Kidney capillary endothelial cell (primary cell): ENCODE data around the gene SETDB2.
A peak's percentile ranks its signal among the peaks of the same experiment; 100 is the strongest.

Experiments
- DNase-seq: peaks from one replicate; pipeline ENCODE4 v3.0.0-alpha.2; 2018; ENCODE audit warnings: low spot score

SETDB2 gene

DNA sequence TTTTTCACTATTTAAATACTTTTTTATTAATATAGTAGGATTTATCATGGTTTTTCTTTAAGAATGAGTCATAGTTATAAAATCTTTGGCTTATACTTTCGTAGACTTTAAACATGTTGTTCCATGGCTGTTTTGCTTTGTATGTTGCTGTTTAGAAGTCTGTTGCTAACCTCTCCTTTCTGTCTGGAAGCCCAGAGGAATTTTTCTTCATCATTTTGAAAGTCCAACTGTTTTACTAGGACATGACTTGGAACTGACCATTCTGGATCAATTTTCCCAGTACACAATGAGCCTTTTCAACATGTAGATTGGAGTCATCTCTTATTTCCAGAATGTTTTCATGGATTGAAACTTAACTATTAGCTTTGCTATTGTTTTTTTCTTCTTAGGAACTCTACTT, 8.1 kb upstream of the SETDB2 start:
- no peak for DNase-seq

DNA sequence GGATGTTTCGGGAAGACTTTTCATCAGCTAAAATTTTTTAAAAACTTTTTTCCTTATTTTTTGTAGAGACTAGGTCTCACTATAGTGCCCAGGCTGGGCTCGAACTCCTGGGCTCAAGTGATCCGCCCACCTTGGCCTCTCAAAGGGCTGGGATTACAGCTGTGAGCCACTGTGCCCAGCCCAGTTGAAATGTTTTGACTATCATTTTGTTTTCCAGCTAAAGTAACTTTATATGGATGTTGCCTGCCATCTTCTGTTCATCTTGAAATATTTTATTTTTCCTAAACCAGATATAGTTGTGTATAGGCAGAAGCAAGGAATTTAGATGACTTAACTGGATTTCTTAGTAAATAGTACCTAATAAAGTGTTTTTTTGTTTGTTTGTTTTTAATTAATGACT, 7.2 kb upstream of the SETDB2 start:
- no peak for DNase-seq

DNA sequence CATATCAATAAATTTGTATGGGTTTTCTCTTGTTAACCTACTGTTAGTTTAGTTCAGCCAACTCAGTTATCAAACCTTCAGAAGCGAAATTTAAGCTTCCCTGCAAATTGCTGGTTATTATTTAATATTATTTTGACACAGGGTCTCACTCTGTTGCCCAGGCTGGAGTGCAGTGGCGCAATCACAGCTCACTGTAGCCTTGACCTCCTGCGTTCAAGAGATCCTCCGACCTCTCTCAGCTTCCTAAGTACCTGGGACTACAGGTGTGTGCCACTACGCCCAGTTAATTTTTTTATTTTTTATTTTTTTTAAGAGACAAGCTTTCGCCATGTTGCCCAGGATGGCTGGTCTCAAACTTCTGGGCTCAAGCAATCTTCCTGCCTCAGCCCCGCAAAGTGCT, 6.4 kb upstream of the SETDB2 start:
- no peak for DNase-seq

DNA sequence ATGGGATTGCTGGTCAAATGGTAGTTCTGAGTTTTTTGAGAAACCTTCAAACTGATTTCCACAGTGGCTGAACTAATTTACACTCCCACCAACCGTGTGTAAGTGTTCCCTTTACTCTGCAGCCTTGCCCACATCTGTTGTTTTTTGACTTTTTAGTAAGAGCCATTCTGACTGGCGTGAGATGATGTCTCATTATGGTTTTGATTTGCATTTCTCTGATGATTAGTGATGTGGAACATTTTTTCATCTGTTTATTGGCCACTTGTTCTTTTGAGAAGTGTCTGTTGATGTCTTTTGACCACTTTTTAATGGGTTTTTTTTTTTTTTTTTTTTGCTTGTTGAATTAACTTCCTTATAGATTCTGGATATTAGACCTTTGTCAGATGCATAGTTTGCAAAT, 4.5 kb upstream of the SETDB2 start:
- no peak for DNase-seq

DNA sequence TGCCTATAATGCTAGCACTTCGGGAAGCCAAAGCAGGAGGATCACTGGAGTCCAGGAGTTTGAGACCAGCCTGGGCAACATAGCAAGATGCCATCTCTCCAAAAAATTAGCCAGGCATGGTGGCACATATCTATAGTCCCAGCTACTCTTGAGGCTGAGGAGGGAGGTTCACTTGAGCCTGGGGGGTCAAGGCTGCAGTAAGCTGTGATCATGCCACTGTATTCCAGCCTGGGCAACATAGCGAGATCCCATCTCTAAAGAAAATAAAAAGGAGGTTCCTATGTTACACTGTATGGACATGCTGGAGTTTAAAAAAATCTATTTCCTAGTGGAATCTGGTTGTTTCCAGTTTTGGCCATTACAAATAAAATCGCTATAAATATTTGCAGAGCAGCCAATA, 2.8 kb upstream of the SETDB2 start:
- DNase-seq: no peak

DNA sequence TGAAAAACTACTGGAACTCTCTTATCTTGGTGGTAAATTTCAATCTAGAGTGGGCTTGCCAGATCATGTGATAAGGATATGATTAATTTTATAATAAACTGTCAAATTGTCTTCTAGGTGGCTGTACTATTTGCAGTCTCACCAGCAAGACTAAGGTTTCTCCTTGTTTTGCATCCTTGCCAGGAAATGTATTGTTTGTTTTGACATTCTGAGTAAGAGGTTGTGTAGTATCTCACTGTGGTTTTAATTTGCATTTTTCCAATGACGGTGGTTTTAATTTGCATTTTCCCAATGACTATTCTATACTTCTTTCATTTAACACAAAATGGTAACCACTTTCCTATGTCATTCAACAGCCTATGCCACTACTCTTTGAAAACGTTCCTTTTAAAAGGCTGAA, 2.2 kb upstream of the SETDB2 start:
- no peak for DNase-seq

DNA sequence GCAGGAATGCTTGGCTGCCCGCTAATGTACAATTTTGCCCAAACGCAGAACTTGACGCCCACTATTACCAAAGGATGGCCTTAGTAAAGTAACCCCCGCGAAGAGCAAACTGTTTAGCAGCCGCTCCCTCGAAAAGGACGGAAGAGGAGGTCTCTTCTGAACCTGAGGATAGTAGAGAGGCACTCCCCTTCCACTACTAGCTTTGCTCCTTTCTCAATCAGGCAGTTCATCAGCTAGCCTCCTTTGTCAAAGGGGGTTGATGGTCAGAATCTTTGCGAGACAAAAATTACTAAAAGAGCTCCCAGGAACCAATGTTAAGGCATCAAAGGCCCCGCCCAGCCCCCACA, 744 bp upstream of the SETDB2 start:
- no peak for DNase-seq

DNA sequence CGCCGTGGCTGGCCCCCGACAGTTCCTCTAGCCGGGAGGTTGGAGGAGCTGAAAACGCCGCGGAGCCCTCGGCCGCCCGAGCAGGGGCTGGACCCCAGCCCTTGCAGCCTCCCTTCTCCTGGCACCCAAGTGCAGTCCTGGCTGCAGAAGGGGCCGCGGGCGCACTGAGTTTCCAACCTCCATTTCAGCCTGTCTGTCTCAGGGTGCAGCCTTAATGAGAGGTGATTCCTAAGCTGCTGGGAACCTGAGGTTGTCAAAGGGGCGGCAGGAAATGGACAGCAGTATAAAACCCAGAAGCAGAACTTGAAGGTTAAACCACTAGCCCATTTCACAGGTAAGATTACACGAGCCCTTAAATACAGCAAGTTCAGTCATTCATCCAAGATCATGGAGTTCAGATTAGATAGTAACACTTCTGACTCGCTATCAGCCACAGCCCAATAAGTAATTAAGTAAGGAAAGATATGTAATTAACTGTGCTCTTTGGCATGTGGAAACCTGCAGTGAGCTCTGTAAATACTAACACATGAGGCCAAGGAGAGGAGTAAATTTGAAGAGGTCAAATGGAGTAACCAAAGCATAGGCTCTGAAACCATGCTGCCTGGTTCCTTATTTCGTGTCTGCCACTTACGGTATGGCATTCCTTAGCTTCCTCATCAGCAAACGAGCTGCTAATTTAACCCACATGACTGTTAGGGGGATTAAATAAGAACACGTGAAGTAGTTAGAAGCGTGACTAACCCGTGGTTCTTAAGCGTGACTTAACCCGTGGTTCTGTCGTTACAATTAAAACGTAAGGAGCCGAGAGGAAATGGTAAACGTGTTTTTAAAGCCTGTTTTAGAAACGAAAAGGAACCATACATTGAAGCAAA, 686 bp downstream of the SETDB2 start:
- DNase-seq: peak; percentile 42

DNA sequence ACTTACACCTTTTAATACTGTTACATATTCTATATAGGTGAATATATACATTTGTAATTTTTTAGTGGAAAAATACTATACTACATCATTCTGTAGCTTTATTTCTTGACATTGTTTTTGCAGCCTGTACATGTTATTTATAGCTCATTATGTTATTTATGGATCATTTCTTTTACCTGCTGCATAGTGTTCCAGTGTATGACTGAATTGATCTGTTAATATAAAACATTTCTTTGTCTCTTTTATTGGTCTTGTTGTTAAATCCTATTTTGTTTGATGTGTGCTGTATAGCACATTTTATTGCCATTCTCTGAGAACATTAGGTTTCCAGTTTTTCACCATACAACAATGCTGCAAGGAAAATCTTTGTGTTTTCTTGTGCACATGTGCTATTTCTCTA, 2.4 kb downstream of the SETDB2 start:
- DNase-seq: no peak

DNA sequence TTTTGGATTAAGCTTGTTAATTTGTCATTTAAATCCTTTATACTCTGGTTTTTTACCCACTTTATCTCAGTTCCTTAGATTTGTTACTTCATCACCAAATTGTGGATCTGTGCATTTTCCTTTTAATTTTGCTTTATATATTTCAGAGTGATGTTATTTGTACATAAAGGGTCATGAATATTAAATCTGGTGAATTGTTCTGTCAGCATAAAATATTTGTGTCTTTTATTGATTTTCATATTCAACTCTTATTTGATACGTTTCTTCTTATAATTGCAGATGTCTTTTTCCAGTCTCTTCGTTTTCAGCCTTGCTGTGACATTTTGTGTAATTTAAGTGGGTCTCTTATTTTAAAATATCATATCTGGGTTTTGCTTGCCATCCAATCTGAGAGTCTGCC, 4.7 kb downstream of the SETDB2 start:
- no peak for DNase-seq

DNA sequence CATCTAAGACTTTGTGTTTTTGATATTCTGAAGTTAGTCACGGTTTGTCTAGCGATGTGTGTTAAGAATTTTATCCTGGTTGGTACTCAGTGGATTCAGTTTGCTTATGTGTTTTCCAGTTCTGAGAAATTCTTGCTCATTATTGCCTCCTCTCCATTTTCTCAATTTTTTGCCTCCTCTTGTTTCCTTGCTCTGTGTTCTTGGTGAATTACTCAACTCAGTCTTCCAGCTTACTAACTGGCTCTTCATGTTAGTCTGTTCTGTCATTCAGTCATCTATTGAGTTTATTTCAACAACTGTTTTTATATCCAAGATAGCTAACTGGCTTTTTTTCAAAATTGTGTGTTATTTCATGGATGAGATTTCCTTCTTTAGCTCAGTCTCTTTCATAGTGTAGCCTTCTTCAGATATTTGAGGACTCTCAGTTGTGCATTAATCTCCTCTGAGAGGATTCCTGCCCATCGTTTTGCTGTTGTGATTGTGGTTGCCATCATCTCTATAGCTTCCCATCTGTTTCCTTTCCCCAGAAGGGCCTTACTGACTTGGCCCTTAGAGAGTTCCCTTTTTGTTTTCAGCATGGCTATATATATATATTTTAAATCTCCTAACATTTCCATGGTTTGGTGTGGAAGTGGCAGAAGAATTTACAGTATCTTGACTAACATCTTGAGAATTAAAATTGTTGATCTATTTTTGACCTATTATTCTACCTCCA, 6.2 kb downstream of the SETDB2 start:
- DNase-seq: no peak

DNA sequence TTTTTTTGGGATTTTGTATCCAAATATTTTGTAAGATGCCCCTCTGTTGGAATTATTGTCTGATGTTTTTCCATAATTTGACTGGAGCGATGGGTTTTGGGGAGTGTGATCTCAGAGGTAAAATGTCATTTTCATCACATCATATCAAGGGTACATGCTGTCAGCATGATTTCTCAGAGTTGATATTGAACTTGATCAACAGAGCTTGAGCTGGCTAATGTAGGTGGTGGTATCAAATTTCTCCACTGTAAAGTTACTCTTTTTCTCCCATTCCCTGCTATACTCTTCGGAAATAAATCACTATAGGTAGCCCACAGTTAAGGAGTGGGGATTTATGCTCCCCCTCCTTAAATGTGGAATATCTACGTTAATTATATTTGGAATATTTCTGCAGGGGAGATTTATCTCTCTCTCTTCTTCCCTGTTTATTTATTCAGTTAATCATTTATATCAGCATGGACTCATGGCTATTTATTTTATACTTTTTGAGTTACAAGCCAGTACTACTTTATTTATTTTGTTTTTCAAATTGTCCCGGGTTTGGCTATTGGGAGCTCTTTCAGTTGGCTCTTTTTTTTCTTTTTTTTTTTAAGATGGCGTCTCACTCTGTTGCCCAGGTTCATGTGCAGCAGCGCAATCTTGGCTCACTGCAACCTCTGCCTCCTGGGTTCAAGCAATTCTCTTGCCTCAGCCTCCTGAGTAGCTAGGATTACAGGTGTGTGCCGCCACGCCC, 8.8 kb downstream of the SETDB2 start:
- DNase-seq: no peak

DNA sequence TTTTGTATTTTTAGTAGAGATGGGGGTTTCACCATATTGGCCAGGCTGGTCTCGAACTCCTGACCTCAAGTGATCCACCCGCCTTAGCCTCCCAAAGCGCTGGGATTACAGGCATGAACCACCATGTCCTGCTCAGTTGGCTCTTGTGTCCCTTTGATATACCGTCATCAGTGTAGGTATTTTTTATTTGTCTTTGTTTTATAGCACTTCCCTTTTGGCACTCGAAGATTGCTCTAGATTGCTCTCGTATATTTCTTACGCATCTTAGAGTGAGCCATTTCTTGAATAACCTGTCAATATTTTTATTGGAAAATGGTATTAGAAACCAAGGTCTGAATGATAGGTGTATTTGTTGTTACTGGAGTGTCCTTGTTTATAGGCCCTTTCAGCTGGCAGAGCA, 9.4 kb downstream of the SETDB2 start:
- no peak for DNase-seq

DNA sequence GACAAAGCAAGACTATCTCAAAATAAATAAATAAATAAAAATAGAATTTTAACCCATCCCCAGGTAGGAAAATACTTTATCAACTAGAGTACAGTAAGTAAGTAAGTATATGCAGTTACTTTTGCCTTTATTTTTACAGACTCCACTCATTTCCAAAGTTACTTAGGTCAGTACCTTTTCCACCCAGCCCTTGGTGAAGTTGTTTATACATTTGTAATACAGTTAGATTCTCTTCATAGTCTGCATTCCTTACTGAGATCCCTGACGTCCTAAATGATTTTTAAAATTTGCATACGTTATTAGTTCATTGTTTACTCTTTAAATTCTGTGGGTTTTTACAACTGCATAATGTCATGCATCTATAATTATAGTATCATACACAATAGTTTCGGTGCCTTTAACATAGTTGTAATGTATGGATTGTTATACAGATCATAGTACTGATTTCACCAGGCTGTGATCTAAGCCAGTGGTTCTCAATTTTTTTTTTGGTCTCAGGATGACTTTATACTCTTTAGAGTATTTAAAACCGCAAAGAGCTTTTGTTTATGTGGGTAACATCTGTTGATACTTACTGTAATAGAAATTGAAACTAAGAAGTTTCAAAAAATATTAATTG, 10.4 kb downstream of the SETDB2 start:
- no peak for DNase-seq

DNA sequence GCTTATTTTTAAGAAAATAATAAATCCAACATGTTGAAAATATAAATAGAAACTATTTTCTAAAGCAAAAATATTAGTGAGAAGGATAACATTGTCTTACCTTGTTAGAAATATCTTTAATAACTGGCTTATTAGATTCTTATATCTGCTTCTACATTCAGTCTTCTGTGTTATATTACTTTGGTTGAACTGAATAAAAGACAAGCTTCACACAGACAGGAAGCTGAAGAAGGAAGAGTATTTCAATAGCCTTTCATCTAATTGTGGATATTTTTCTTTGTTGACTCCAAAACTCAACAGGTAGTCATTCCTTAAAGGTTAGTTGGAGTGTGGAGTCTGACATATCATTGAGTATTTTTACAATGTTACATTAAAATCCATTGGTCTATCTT, 10.9 kb downstream of the SETDB2 start:
- no peak for DNase-seq

DNA sequence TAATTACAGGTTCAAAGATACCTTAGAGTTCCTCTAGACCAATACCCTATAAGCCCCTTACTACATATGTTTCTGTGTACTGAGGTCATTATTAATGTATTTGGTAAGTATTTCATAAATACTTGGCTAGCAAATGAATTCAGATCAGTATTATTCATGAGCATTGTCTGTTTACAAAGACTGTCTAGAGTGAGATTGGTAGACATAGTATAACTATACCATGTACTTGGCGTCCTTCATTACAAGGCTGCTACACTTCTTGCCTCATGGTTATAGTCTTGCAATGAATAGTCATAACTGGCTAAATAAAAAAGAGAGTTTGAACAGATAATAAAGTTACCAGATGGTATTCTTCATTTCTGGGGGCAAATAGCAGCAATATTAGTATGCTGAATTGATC, 12.1 kb downstream of the SETDB2 start:
- DNase-seq: no peak

DNA sequence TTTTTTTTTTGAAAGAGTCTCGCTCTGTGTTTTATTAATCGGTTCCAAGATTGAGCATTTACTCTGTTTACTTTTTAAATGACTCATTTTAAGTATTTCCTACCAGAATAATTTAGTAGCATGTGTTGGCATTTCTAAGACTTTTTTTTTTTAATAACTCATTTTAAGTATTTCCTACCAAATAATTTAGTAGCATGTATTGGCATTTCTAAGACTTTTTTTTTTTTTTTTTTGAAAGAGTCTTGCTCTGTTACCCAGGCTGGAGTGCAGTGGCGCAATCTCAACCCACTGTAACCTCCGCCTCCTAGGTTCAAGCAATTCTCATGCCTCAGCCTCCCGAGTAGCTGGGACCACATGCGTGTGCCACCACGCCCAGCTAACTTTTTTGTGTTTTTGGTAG, 13.1 kb downstream of the SETDB2 start:
- no peak for DNase-seq

DNA sequence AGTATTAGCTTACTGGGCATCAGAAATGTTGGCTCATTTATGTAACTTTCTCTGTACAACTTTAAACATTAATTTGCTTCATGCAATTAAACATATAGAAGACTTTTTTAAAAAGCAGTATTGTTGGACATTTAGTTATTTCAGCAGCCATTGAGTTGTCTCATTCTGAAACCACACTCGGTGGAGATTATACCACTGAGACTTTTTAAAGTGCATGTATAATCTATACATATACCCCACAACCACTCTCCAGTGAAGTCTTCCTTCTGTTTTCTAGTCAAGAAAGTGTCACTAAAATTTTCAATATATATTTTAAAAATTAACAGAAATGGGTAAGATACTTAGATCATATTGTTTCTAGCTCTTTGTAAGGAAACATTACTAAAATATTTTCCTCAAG, 15.5 kb downstream of the SETDB2 start:
- no peak for DNase-seq

DNA sequence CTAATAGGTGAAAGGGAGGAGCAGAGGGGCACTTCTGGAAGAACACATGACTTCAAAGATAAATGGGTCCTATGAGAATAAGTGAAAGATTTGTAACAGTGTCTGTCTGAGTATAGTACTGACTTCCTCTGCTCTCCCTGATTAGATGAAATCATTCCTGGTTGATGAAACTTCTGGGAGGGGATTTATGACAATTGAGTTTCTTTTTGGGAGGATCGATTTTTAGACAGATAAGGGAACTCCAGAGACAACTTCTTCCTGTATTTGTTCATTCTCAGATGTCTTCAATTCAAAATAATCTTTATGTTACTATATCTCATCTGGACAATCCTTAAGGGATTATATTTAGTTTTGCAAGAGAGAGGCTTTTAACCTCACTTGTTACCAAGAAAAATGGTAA, 20.0 kb downstream of the SETDB2 start:
- no peak for DNase-seq

DNA sequence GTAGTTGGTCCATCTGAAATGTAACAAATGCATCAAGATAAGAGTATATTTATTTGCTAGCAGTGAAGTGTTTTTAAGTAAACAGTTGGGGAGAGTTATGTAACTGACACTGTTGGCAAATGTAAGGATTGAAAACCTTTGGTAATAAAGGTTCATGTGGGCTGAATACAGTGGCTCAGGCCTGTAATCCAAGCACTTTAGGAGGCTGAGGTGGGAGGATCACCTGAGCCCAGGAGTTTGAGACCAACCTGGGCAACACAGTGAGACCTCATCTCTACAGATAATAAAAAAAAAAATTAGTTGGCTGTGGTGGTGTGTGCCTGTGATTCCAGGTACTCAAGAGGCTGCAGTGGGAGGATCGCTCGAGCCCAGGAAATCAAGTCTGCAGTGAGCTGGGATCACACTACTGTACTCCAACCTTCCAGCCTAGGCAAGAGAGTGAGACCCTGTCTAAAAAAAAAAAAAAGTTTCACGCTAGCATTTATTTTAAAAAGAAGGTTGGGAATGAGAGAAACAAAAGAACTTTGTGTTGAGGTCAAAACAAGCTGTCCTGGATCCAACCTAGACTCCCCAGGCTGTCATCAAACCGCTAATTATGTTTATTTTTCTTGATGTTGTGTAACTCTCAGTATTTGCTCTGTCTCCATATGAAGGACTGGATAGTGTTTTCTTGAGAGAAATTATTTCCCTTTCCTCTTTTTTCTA, 20.7 kb downstream of the SETDB2 start:
- DNase-seq: no peak

DNA sequence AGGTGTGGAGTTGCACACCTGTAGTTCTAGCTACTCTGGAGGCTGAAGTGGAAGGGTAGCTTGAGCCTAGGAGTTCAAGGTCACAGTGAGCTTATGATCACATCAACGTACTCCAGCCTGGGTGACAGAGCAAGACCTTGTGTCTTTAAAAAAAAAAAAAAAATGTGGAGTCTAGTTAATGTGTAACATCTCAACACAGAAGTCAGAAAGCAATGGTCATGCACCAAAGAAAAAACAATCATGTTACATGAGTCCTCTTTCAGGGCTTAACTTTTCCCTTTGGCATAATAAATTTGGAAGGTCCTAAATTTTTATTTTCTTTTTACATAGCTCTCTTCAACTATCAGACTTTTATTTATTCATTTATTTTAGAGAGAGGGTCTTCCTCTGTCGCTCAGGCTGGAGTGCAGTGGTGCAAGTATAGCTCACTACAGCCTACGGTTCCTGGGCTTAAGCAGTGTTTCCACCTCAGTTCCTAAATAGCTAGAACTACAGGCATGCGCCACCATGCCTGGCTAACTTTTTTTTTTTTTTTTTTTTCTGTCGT, 22.3 kb downstream of the SETDB2 start:
- DNase-seq: no peak

DNA sequence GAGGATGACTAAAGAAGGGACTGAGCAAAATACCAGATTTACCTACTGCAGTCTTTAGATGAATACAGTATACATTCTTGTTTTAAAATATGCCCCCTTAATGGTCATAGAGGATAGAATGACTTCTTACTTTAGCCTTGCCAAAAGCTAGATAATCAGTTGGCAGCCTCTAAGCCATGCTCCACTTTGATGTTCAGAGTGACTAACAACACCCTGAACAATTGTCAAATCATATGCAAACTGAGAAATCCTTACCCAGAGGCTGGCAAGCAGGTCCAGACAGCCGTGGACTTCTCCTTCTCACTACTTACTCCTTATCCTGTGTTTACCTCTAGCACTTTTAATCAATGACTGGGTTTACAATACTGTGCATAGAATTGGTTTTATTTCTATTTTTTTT, 28.1 kb downstream of the SETDB2 start:
- DNase-seq: no peak
